Dermis blood vessel endothelial cell (primary cell): ENCODE results near the gene MX2. TPM values are rescaled to one million over a fixed set of nuclear protein-coding genes. Genes with fewer than 3 reads are reported as not detected.

Experiments
- DNase-seq: peaks from one replicate; pipeline ENCODE4 v3.0.0; 2010
- total RNA-seq: library from RNA; depleted of rRNA; stranded (reverse); fragments of >200 nt; gene quantifications from 2 replicates; pipeline ENCODE4 v1.2.3, GENCODE V29; 2014

The MX2 gene
- total RNA-seq, 1 donor from 2014 or later = 0.85 TPM

DNA sequence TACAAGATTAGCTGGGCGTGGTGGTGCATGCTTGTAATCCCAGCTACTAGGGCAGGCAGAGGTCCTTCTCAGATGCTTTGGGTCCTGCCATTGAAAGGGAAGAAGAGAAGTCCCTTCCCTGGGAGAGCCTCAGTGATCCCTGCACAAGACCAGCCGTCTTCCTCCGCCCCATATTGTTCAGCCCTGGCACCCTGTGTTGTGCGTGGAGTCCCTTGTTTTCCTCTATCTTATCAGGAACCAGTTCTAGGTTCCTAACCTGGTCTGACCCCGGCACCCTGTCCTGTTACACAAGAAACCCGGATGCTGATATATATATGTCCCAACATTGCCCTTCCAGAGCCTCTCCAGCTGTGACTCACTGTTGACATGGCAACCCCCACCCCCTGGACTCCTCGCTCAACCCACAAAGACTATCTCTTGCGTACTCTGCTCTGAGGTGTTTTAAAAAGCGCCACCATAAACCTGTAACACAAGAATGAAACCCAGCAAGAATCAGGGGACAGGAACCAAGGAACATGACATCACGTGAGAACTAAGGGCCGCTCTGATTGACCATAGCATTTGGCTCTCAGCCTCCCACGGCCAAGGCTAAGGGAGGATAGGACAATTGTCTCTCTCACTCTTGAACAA is 4.8 kb downstream of the MX2 start:
- DNase-seq = no peak

GRCh38 chr21:41367301-41367944 is 5.6 kb downstream of the MX2 start:
- DNase-seq = no peak

DNA sequence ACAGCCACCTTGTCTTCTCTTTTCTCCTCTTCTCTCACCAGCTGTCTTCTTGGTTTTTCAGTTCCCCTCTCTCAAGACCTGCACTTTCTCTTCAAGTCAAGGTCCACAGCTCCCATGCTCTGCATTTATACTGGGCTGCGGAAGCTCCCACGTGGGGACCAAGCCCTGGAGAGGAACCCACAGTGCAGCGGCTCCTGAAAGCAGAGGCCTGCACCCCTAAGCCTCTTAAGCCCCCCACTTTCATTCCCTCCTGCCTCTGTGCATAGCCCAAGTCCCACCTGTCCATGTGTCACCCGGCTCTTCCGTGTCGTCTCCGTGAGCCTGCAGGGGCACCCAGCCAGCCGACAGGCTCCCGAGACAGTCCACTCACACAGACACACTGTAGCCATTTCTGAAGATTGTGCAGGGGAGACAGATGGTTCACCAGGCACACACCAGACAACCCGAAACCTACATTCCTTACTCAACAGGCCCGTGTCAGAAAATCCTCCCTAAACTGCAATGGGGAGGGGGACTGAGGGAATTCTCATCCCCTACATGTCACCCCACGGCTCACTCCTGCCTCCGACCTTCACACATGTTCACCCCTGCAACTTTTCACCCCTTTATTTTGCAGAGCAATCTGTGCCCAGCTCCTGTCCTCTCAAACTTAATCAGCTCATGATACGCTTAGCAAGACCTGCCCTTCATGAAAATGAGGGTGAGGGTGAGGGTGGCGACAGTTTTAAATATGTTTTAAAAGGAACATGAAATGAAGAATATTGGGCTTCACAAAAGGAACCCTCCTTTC is 6.3 kb downstream of the MX2 start:
- DNase-seq = no peak

DNA sequence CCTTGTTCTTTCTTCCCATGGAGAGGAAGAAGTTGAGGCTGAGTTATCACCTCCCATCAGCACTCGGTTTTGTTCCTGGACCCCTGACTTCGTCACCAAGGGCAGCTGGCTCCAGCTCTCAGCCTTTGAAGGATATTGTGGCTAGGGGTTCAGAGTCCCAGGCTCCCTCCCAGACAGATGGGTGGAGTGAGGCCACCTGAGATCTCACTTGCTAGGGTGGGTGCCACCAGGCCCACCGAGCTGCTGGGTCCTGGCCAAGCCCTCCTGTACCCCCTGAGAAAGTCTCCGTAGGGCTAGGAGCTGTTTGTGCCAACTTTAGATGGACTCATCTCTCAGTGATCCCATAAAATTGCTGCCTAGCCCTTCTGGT is 6.9 kb downstream of the MX2 start:
- DNase-seq = no peak

DNA sequence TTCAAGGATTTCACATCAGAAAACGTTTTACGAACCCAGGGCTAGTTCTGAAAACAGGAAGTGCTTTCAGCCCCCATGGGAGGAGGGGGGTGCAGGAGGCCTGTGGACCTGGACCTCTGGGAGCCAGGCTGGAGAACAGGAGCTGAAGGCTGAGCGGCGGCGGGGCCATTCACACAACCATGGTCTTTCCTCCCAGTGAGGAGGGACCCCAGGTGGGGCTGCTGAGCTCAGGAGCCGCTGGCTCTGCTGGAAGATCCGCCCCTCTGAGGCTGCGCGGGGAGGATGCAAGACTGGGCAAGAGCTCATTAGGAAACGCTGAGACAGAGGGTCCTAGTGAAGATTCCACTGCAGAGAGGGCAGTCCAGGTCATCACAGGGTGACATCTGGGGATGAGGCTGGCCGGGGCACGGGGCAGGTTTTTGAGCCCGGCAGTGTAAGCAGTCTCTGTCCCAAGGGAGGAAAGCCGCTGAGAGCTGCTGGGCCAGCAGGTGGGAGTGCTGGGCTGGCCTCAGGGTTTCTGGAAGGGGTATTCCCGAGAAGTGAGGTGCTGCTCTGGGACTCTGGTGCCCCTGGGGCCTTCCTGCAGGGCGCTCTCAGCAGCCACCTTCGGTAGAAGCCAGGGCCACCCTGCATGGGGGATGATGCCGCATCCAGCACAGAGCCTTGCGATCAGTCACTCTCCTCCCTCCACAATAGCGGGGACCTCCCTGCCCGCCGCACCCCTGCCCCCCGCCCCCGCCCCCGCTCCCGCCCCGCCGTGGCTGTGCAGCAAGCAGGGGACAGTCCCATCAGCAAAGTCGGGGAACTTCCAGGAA is 7.5 kb downstream of the MX2 start:
- DNase-seq = no peak

DNA sequence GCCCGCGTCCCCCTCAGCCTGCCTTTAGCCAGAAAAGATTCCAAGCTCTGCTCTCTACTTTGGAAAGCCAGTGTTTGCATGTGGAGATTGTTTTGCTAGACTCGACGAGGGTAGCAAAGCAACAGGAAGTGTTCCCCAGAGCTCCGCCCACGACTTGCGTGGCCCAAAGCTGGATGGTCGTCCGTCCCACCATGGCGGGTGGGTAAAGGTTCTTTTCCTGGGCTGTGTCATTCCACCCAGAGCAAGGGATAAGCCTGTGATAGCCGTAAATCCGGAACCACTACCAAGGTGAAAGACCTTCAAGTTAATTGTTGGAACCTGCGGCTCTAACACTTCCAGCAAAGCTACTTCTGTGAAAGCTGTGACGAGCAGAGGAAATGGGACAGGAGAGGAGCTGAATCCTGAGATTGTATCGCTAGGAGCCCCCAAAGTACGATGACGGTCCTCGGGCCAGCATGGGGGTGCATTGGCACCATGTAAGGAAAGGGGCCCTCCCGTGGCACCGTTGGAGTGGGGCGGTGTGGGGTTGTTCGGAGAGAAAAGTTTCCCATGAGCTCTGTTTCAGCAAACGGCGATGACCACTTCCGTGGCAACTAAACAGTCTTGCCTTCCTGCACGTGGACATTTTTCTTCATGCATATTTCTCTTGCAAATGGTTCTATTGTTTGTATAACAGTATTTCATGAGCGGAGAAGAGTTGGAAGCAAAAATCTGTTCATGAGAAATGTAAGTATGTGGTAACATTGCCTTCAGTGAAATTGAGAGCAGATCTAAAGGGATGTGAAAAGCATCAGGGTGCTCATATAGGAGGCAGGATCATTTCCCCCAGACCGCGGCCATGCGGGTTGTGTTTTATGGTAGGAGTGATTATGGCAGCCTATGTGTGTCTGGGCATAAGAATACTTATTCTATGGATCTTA is 8.4 kb downstream of the MX2 start:
- DNase-seq = no peak

GRCh38 chr21:41370840-41371684 is 9.2 kb downstream of the MX2 start:
- no peak for DNase-seq

DNA sequence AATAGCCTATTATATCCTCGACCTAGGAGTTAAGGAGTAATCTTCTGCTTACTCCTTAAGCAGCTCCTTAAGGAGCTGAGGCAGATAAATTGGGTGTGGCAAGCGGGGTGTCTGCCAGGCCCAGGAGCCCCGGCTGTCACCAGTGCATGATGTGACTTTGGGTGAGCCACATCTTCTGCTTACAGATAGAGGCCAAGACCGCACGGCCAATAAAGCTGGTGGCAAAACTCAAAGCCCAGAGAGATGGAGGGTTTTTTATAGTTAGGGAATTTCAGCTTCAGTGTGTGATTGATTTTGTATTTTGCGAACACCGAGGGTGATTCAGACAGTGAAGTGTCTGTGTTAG is 9.8 kb downstream of the MX2 start:
- DNase-seq = no peak

- DNase-seq = no peak
Measured at GRCh38 chr21:41373253-41373652, 11.4 kb downstream of the MX2 start.

DNA sequence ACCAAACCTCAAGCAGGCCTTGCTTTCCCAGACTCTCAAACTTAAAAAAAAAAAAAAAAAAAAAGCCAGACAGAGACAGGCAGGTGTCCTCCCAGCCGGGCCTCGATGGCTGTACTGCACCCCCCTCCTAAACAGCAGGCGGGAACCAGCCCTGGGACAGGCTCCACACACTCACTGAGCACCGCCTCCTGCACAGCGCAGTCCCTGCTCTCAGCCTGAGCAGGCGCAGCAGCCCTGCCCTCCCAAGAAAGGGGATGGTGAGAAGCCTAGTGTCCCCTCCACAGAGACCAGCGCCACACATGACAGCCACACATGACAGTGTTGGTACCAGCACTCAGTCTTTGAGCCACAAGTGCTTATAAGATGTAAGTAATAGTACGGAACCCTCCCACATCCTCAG is 11.9 kb downstream of the MX2 start:
- no peak for DNase-seq

GRCh38 chr21:41374177-41374712 is 12.4 kb downstream of the MX2 start:
- no peak for DNase-seq

GRCh38 chr21:41374867-41375533 is 13.2 kb downstream of the MX2 start:
- no peak for DNase-seq

DNA sequence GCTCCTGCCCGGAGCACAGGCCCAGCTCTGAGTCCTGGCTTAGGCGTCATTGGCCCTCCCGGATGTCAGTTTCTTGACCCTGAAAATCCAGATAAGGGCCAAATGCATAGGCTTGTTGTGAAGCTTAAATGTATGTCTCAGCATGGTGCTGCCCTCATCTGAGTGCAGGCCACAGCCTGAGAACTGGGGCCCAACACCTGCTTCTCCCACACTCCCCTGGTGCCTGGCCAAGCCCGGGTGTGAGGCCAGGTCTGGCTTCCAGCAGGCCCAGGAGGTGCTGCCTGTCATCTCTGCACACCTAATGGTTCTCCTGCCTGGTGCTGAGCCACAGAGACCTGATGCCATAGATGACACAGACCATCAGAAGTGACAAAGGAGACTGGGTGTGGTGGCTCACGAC is 14.0 kb downstream of the MX2 start:
- no peak for DNase-seq

GRCh38 chr21:41377715-41378114 is 15.9 kb downstream of the MX2 start:
- DNase-seq = no peak

DNA sequence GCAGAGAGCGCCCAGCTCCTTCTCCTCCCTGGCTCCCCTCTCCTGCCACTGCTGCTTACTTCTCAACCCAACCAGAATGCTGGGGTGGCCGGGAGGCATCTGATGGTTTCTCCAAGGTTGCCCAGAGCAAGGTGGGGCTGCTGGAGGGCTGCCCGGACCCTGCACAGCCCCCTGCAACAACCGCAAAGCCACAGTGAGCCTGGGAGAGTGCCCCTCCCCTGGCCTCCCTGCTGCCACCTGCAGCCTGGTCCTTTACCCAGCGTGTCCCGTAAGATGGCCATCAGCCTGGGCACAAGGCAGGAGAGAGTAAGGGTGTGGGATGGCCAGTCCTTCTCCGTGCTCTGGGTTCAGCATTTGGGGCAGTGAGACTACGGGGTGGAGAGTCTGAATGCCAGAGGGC is 17.0 kb downstream of the MX2 start:
- no peak for DNase-seq

GRCh38 chr21:41379901-41380300 is 18.1 kb downstream of the MX2 start:
- no peak for DNase-seq

- DNase-seq = no peak
Measured at GRCh38 chr21:41381731-41382130, 19.9 kb downstream of the MX2 start.

GRCh38 chr21:41387042-41387819 is 25.4 kb downstream of the MX2 start:
- no peak for DNase-seq

DNA sequence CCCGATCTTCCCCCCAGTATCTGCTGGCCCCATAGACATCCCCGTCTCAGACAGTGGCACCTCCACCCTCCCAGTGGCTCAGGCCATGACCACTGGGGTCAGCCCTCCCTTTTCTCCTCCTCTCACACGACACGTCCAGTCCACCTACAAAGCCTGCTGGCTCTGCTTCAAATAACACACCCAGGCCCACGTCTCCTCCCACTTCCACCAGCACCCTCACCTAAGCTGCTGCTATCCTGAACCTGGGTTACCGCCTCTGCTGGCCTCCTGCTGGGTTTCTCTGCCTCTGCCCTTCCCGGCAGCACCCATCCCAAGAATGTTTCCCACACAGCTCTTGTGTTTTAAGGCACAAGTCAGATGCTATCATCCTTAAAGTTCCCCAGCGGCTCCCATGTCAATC is 26.0 kb downstream of the MX2 start:
- no peak for DNase-seq

- DNase-seq = no peak
Measured at GRCh38 chr21:41388259-41388658, 26.4 kb downstream of the MX2 start.
